Tongue (tissue), 2 donors: ENCODE measurements around the gene PDE3A. TPM values are rescaled to one million over a fixed set of nuclear protein-coding genes. Genes with fewer than 3 reads are reported as not detected.
"Not testable (repeated sequence)": the region's sequence is repeated elsewhere in the genome, so short reads cannot be mapped to it uniquely, and the experiment has no call there.

Experiments
- DNase-seq: peaks from one replicate; pipeline ENCODE4 v3.0.0-alpha.2; 2015
- total RNA-seq: library from RNA; depleted of rRNA; stranded (reverse); fragments of >200 nt; gene quantifications from one replicate; pipeline ENCODE4 v1.2.3, GENCODE V29; 2014

PDE3A gene
- 25.8 TPM for total RNA-seq

DNA sequence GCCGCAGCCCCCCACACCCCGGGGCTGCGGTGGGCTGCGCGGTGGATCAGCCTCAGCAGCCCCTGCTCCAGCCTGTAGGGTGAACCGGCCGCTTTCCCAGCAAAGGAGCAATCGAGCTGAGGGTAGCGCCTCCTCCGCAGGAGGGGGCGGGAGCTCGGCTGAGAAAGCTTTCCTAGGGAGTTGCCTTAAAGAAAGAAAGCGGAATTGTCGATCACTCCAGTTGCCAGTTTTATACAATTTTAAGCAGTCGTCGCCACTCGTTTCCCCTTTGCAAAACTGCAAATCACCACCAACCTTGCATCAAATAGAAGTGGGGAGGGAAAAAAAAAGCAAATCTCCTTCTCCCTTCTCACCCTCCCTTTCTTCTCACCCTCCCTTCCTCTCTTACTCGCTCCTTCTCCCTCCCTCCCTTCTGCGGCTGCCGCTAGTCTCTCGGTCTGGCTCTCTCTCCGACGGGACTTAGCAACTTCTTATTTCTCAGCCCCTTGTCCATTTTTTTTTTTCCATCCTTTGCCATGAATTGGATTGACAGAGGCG lies at the start of gene PDE3A:
Gene PDE3A (plus strand): TSS at position 424 of the 537 bp plus-strand sequence. CDS start 748 bp downstream, outside the sequence.
- peak; percentile 91 for DNase-seq

DNA sequence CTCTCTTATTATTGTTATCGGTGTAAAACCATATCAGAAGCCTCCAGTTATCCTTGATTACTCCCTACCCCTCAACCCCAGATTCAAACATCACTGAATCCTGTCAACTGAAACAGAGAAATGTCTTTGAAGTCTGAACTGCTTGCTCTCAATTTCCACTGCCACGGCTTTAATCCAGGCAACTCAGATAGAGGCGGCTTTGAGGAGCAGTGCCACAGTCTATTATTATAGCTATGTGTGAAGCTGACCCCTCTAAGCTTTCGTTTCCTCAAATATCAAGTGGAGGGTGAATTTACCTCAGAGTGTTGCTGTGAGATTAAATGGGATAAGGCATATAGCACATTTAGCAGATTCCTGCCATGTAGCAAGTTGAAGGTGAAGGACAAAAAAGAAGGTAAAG lies 49.0 kb upstream of the PDE3A start:
- DNase-seq, result peak; percentile 8

DNA sequence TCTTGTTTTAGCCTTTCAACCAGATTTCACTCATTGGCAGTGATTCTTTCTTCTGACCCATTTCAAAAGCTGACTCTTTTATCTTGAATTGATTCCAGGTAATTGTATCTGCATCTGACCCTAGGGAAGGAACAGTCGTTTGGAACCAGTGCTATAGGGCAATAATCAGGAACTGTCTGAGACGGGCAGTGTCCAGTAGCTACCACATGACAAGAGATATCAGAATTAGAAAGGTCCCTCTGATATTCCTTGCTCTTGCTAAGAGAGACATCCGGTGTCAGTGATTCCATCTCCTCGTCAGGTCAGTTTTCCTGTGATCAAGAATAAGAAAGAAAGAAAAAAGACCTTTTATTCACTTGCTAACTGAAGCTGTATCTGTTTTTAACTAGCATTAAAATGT lies 47.8 kb upstream of the PDE3A start:
- DNase-seq, result no peak

DNA sequence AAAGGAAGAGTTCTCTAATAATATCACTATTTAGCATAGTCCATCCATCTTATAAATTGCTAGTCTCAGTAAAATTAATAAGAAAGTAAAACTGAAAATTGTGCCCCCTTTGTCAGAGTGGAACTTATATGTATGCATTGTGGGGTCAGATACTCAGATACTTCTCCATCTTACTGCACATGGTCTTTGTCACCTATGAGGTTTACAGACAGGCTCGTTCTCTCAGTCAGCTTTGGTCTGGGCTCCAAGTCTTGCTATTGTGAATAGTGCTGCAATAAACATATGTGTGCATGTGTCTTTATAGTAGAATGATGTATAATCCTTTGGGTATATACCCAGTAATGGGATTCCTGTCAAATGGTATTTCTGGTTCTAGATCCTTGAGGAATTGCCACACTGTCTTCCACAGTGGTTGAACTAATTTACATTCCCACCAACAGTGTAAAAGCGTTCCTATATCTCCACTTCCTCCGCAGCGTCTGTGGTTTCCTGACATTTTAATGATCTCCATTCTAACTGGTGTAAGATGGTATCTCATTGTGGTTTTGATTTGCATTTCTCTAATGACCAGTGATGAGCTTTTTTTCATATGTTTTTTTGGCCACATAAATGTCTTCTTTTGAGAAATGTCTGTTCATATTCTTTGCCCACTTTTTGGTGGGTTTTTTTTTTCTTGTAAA lies 37.4 kb upstream of the PDE3A start:
- DNase-seq, result not testable (repeated sequence)

DNA sequence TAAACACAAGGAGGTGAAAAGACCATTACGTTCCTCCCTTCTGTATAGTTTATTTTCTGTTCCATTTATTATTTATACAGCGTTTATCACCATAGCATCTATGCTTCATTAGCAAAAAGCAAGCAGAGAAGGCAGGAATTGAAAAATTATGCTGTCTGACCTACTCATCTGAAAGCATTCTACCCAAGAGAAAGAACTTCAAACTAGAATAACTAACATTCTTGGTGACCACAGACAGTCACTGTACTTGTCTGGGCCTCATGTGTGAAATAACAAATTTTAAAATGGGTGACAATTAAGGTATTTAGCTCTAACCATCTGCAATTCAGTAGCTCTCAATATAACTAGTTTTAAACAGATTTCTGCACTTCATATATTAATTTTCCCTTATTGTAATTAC lies 29.3 kb upstream of the PDE3A start:
- no peak for DNase-seq

DNA sequence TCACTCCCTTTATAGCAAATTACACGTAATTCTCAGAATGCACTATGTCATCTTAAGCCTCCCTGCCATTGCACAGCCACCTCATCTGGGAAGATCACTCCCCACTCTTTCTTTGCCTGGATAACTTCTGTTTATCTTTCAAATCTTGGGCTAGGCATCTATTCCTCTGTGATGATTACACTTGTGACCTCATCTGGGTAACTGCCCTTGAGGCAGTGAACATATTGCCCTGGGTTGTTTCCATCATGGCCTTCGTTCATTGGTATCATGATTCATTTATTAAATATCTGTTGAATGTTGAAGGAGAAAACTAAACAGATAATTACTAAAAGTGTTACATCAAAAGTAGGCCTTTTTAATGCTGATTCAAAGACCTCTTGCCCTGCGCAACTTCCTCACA lies 26.2 kb upstream of the PDE3A start:
- no peak for DNase-seq

DNA sequence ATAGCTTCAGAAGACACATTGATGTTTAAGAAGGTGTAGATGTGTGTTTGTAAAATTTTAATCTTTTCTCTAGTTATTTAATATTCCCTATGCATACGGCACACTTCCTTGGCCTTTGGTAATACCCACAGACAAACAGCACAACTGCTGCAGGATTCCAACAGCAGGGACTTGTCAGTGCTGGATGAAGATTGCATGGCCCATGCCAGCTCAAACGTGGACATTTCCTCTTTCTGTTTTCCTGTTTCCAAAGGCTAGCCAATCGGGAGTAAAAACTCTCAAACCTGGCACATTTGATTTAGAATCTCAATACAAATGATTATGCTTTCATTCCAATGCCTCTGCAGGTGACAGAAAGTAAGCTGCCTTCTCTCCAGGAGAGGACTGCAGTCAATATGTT lies 22.5 kb upstream of the PDE3A start:
- DNase-seq, result no peak

DNA sequence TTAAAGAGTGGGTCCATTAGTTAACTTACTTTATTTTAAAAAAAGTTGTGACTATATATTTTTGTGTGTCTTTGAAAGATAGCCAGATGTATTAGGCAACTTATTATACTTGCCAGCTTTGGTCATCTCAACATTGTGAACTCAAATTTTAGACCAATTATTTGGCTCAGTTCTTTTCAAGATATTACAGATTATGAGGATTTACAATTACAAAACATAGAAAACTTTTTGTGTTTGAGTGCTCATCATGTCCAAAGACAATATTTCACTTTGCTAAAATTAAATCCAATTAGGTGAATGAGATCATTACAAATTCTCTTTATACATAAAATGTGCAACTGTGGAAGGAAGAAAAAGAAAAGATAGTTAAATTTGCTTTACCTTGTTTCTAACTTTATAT lies 18.3 kb upstream of the PDE3A start:
- DNase-seq, result no peak

DNA sequence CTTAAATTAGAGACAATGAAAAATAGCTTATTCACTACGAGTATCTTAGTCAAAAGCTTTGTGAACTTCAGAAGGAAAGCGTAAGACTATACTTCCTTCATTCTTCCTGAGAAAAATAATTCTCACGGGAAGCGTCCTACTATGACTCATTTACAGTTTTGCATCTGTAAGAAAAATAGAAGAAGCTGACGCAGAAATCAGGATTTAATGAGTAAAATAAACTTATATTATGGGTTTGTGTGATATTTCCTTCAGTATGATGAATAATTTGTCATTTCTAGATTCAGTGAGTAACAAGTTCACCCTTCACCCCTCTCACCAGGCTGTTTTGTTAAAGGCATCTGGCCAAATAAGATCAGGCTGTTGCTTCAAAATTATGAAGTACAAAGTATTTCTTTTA lies 17.8 kb upstream of the PDE3A start:
- DNase-seq, result no peak

DNA sequence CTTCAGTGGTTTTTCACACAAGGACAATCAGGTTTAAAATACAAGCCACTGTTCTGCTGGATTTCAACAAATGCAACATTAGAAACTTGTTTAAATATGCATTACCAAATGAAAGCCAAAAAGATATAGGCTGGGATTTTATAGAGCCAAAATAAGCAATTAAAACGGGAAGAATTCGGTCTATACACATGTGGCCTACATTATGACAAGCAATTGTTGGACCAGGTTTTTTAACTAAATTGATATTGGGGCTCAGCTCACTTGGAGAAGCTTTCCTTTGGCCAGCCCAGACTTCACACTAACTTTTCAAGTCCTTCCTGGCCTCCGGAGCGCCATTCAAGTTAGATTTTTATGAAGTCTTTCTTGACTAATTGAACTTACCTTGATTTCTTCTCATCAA lies 16.9 kb upstream of the PDE3A start:
- no peak for DNase-seq

DNA sequence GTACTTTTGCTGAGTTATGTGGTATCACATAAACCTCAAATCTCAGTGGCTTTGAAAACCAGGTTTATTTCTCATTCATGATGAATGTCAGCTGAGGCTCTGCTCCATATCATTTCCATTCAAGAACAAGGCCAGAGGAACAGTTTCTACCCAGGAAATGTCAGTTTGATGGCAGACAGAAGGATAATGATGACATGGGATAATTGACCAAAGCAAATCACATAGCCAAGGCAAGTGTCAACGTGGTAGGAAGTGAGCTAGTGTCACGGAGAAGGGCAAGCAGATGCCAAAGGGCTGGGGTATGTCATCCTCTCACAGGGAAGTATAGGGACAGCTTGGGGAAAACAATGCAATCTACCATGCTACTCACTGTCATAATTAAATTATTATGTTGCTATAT lies 12.3 kb upstream of the PDE3A start:
- DNase-seq, result no peak

DNA sequence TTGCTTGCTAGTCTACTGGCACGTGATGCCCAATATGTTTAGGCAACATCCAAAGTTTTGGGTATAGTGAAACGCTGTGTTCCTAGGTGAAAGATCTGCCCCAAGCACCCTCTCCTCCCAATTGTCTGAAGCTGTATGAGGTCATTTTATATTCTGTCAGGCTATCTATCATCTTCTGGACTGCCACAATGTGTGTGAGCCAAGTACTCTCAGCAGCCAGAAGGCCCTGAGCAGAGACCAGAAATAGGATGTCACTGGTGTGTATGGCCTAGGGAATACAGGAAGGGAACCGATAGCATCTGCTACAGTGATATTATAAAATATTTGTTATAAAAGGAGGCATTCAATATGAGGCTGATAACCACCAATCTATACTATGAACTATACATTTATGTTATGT lies 7.9 kb upstream of the PDE3A start:
- no peak for DNase-seq

DNA sequence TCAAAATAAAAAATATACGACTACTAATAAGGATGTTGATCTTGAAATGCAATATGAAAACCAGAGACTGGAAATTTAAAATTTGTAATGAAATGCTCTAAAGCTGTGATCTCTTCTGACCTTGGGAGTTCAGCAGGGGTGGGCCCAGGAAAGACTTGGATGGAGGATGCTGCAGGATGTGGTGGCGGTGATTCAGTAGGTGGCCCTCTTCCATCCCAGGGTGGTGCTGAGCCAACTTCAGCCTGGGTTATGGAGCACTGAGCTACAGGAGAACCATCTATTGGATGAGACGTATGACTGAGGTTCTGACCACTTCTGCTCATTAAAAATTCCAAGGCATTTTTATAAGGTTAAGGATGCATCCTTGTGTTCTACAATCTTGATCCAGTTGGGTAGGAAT lies 6.9 kb upstream of the PDE3A start:
- DNase-seq, result no peak

DNA sequence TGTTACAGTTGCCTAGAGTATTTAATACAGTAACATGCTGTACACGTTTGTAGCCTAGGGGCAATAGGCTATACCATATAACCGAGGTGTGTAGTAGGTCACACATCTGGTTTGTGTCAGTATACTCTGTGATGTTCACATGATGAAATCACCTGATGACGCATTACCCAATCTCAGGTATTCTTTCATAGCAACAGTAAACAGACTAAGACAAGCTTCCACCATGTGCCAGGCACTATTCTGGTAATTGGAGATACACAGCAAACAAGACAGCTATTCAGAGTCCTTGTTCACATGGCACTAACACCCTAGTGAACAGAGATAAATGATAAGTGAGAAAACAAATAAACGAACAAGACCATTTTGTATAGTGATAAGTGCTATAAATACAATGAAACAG lies 3.8 kb upstream of the PDE3A start:
- no peak for DNase-seq

DNA sequence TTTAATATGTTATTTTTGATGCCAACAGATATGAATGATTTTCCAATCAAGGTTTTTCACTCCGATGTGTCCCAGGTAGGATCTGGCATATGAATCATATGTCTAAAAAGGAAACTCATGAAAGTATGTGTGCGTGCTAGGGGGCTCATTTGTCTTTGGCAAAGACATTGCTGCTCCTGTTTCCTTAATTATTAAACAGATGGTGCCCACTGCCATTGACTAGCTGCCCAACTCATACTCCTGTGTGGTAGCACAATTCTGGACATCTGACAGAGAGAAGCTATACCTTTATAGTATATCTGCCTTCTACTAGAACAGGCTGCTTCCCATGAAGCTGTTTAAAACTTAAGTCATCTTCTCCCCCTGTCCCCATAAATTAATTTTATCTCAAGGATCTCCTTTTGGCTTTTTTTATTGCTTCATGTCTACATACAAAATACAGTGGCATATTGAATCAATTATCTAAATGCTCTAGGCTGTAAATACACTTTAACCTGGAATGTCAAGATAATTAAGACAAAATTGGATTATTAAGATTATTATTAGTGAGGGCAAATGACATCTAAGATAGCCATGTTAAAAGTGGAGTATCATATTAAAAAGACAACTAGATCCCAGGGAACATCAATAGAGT lies 1.4 kb upstream of the PDE3A start:
- no peak for DNase-seq

DNA sequence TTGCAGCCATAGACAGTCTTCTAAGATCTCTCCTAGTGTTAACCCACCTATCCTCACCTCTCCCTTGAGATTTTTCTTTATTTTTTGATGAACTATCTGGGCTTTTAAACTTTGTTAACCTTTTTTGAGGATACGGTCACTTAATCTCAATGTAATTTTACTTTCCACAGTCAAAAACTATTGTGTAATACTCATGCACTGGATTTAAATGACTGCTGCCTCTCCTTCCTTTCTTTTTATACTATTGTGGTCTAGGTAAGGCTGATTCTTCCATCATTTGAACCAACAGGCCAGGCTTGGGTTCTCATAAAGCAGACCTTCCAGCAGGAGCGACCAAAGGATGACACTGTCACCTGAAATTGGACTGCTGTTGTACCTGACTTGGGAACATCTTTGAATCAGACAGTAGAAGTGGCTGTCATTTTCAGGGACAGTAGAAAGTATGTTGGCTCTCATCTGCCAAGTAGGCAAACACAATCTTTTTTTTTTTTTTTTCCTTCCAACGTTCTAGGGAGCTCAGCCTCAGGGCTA lies 689 bp upstream of the PDE3A start:
- DNase-seq, result no peak

DNA sequence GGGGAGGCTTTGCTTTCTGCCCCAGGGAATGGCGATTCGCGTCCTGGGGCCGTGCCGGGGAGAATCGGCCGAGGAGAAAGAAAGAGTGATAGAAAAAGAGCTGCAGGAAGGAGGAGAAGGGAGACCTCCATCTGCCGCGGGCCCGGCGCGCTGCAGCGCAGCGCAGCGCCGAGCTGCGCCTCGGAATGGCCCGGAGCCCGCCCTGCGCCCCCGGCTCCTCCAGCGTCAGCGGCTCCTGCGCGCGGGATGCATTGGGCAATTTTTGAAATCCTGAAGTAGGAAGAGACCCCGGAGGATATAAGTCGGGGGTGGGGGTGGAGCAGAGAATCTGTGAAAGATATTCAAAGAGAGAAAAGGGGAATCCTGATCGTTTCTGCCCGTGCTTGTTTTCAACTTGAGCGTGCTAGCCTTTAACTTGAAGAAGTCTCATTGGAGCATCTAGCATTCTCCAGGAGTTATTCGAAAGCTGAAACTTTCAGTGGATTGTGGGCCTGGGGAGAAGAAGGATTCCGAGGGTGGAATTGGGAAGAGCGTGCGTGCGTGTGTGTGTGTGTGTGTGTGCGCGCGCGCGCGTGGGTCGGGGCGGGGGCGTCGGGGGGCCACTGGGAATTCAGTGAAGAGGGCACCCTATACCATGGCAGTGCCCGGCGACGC lies 441 bp downstream of the PDE3A start:
- DNase-seq, result peak; percentile 74

DNA sequence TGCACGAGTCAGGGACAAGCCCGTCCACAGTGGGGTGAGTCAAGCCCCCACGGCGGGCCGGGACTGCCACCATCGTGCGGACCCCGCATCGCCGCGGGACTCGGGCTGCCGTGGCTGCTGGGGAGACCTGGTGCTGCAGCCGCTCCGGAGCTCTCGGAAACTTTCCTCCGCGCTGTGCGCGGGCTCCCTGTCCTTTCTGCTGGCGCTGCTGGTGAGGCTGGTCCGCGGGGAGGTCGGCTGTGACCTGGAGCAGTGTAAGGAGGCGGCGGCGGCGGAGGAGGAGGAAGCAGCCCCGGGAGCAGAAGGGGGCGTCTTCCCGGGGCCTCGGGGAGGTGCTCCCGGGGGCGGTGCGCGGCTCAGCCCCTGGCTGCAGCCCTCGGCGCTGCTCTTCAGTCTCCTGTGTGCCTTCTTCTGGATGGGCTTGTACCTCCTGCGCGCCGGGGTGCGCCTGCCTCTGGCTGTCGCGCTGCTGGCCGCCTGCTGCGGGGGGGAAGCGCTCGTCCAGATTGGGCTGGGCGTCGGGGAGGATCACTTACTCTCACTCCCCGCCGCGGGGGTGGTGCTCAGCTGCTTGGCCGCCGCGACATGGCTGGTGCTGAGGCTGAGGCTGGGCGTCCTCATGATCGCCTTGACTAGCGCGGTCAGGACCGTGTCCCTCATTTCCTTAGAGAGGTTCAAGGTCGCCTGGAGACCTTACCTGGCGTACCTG lies 1.1 kb downstream of the PDE3A start:
- DNase-seq, result peak; percentile 86

DNA sequence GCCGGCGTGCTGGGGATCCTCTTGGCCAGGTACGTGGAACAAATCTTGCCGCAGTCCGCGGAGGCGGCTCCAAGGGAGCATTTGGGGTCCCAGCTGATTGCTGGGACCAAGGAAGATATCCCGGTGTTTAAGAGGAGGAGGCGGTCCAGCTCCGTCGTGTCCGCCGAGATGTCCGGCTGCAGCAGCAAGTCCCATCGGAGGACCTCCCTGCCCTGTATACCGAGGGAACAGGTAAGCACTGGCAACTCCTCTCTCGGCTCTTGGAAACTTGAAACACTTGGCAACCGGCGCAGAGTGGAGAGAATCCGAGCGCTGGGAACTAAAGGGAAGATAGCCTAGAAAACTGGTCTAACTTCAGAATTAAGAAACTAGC lies 1.7 kb downstream of the PDE3A start:
- peak; percentile 78 for DNase-seq

DNA sequence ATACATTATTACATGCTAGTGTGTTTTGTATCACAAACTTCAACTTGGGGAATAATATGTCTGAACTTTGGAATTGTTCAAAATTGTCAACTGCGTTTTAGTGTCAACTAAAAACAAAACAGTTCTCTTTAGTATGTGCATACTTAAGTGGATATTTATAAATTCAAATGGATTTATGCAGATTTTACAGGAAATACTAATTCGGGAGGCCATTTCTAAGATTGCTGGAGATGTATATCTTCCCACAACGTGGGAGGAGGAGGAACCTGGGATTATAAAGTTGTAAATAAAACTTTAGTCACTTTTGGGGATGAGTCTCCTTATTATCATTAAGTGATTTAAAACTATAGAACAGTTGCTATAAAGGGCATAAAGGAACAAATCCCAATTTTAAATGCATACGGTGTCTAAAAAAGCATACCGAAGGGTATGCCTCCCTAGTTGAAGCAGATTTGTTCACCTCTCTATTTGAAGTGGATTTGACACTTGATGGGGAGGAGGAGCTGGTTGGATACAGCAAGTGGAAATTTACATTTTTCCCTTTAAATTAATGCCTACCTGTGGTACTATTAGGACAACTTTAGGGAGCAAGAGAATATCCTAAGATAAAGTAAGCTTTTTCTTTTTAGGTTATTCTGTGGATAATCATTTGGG lies 2.7 kb downstream of the PDE3A start:
- no peak for DNase-seq

DNA sequence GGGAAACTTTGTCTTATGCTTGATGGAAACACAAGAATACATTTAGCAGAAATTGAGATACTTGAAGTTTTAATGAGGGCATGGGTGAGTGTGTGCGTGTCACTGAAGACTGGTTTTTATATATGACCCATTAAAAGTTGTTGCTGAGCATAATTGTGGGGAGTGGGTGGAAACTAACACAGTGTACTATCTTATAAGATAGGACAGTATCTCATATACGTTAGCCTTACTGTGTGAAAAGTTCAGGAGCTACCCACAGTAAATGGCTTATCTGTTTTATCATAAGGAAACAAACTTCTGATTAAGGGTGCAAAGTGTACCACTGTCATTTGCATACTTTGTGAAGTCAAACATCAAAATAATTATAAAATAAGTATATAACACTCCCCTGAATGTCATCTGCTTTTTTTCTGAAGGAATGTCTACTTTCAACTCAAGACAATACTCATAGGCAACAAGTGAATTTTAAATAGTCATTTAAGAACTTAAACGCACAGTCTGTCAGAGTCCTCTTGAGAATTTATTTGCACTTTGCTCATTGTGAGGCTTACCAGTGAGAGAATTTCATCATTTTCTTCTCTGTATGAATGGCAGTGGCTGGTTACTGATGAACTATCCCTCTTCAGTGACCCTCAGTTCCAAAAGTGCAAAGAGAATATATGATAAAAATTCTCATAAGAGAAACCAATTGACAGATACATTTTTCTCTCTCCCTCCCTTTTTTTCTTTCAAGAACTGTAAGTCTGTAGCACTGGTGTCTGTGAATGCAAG lies 4.2 kb downstream of the PDE3A start:
- DNase-seq, result no peak
